GM18867 (cell line): ENCODE measurements around the gene UNC119.
"Not testable (repeated sequence)": the region's sequence is repeated elsewhere in the genome, so short reads cannot be mapped to it uniquely, and the experiment has no call there.

ENCODE experiments used
- ATAC-seq: cut with Tn5 transposase; IDR thresholded peaks from one replicate; pipeline ENCODE4 v1.9.1; 2021; ENCODE audit warnings: mild to moderate bottlenecking, moderate library complexity; ENCODE audit not compliant: unreplicated experiment

The UNC119 gene

GRCh38 chr17:28523876-28524275, 28.5 kb downstream of the UNC119 start:
- no peak for ATAC-seq

- ATAC-seq, result no peak
Observed at GRCh38 chr17:28523186-28523585, 29.2 kb downstream of the UNC119 start.

GRCh38 chr17:28522281-28522680, 30.1 kb downstream of the UNC119 start:
- not testable (repeated sequence) for ATAC-seq

GRCh38 chr17:28521311-28522085, 30.9 kb downstream of the UNC119 start:
- no peak for ATAC-seq

GRCh38 chr17:28520687-28521086, 31.7 kb downstream of the UNC119 start:
- no peak for ATAC-seq

- ATAC-seq, result no peak
Observed at GRCh38 chr17:28519236-28519635, 33.2 kb downstream of the UNC119 start.

GRCh38 chr17:28518578-28518977, 33.8 kb downstream of the UNC119 start:
- no peak for ATAC-seq

- ATAC-seq, result no peak
Observed at GRCh38 chr17:28518132-28518531, 34.3 kb downstream of the UNC119 start.

GRCh38 chr17:28515518-28515917, 36.9 kb downstream of the UNC119 start:
- ATAC-seq, result no peak

GRCh38 chr17:28514561-28515002, 37.8 kb downstream of the UNC119 start:
- no peak for ATAC-seq

GRCh38 chr17:28513476-28513875, 38.9 kb downstream of the UNC119 start:
- no peak for ATAC-seq

GRCh38 chr17:28511858-28512461, 40.5 kb downstream of the UNC119 start:
- ATAC-seq, result no peak

GRCh38 chr17:28509789-28510188, 42.6 kb downstream of the UNC119 start:
- ATAC-seq, result no peak

- no peak for ATAC-seq
Observed at GRCh38 chr17:28508211-28508724, 44.2 kb downstream of the UNC119 start.

GRCh38 chr17:28507567-28508203, 44.7 kb downstream of the UNC119 start:
- ATAC-seq, result no peak

- ATAC-seq, result no peak
Observed at GRCh38 chr17:28506763-28507487, 45.5 kb downstream of the UNC119 start.

GRCh38 chr17:28505986-28506665, 46.3 kb downstream of the UNC119 start, which contains the start of gene FOXN1:
TSS of gene FOXN1 (plus strand) at chr17:28506348. CDS start at chr17:28523970, 17,622 bp downstream.
- no peak for ATAC-seq

GRCh38 chr17:28503420-28503819, 49.0 kb downstream of the UNC119 start:
- no peak for ATAC-seq

GRCh38 chr17:28501421-28502284, 50.8 kb downstream of the UNC119 start:
- ATAC-seq, result no peak
